ENCODE data around the gene ZNF532.

Gene ZNF532

GRCh38 chr18:58977801-58978200, 113.1 kb downstream of the ZNF532 start:
- DNase-seq (ENCODE audit: low read depth, low spot score), result no peak

DNA sequence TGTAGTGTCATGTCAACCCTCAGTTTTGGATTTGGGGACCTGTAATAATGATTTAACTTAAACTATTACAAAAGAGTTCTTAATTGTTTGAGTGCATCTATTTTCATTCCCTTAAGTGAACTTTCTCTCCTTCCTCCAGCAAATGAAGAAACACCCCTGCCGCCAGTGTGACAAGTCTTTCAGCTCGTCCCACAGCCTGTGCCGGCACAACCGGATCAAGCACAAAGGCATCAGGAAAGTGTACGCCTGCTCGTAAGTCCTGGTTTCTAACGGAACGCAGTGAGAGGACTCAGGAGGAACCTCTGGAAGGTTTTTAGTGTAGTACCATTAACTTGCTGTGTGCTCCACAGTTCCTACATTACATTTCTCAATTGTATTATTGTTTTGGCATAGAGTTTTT, 114.2 kb downstream of the ZNF532 start:
- DNase-seq (ENCODE audit: low read depth, low spot score), result no peak

DNA sequence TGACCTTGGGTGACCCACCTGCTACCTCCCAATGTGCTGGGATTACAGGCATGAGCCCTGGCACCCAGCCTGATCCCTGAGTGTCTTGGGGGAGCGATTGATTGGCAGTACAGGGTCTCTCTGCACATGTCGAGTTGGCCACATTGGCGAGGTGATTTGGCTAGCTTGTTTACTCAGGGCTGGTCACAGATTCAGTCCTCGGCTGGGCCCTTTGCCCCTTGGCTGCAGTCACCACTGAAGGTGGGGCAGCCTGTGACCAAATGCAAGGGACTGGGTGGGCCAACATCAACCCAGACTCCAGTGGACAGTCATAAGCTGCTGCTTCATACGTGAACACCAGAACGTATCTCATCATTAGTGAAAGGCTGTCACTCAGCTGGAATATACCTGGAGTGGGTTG, 114.9 kb downstream of the ZNF532 start:
- DNase-seq (ENCODE audit: low read depth, low spot score), result no peak

DNA sequence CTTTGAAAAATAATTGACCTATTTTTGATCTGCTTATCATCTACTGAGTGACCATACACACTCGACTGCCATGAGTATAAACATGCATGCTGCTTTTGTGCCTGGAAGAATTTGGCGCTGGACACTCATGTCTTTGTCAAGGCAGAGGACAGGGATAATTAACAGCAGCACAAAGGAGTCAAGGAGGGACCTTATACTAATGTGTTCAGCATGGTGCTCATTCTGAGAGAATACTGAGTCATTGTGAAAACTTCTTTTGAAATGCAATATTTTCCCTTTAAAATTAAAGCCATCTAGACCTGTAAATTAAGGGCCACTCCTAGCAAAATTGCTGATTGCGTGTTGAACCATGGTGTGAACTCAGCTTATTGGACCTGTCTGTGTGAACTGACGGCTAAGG, 116.3 kb downstream of the ZNF532 start:
- DNase-seq (ENCODE audit: low read depth, low spot score), result no peak

- no peak for DNase-seq (ENCODE audit: low read depth, low spot score)
These were observed 118.8 kb downstream of the ZNF532 start for GRCh38 chr18:58983260-58984155.

DNA sequence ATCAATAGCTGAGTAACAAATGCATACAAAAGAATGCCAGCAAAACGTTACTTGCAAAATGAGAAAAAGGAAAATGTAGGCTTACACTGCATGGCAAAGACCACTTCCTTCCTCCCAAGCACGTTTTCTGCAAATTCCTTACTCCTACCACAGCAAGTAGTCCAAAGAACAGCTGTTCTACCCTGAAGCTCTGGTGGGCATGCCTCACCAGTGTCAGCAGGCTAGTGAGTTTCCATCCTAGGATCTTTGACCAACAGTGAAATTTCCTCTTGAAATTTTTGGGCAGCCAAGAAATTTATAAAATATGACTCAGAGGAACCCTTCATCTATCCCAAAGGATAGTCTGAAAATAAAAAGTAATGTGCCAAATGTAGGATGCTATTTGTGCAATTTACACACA, 123.9 kb downstream of the ZNF532 start:
- DNase-seq (ENCODE audit: low read depth, low spot score), result no peak

- no peak for DNase-seq (ENCODE audit: low read depth, low spot score)
These were observed 124.6 kb downstream of the ZNF532 start for GRCh38 chr18:58989184-58989759.

GRCh38 chr18:58990720-58991119, 126.0 kb downstream of the ZNF532 start:
- DNase-seq (ENCODE audit: low read depth, low spot score), result no peak

GRCh38 chr18:58991167-58991798, 126.6 kb downstream of the ZNF532 start:
- DNase-seq (ENCODE audit: low read depth, low spot score), result no peak

- no peak for DNase-seq (ENCODE audit: low read depth, low spot score)
These were observed 127.9 kb downstream of the ZNF532 start for GRCh38 chr18:58992301-58993231.

- DNase-seq (ENCODE audit: low read depth, low spot score), result no peak
These were observed 128.6 kb downstream of the ZNF532 start for GRCh38 chr18:58993260-58993659.

DNA sequence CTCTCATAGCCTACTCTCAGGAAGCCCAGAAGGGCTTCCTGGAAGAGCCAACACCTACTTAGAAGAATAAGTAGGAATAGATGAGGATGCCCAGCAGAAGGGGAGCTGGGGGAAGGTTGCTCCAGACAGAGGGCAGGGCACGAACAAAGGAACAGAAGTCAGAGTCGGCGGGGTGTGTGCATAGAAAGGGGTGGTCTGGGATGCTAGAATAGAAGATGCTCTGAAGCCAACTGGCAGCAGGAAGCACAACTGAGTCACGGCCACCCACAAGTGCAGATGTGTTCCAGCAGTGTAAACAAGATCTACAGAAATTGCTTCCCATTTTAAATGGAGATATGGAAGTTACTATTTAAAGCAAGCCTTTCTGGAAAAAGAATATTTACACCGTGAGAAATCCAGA, 131.0 kb downstream of the ZNF532 start:
- no peak for DNase-seq (ENCODE audit: low read depth, low spot score)

DNA sequence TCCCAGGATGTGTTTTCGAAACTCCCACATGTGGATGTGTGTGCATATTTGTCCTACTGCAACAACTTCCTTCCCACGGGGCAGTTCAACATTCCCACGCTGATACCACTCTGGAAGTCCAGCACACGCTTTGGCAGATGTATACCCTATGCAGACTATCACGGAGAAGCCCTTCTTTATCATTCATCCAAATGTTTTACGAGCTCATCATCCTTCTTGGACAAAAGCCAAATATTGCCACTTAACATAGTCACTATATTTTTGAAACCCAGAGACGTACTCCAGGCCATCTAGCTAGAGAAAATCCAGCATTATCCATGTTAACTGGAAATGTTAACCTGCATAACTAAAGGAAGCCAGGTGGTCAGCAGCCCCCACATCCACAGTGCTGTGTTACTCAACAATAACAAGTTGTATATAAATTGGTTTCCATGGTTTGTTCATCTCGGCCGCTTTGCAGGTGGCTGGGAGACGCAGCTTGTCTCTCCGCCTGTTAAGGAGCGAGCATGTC, 131.5 kb downstream of the ZNF532 start:
- DNase-seq (ENCODE audit: low read depth, low spot score), result no peak

DNA sequence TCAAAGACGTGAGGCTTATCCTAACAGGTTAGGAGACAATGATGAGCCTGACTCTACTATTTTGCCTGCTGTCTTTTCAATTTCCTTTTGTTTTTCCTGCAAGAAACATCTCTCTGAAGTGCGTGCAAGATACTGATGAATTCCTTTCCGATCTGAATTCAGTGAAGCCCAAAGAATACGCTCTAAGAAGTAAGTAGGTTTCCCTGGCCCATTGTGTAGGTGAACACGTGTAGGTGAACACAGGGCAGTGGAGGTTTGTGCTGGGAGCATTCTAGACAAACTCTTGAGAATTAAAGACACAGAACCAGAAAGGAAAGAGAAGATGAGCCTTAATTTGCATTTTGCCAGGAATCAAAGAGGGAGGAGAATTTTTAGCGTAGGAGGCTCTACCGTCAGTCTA, 132.0 kb downstream of the ZNF532 start:
- DNase-seq (ENCODE audit: low read depth, low spot score), result no peak

- DNase-seq (ENCODE audit: low read depth, low spot score), result no peak
These were observed 133.2 kb downstream of the ZNF532 start for GRCh38 chr18:58997811-58998337.

DNA sequence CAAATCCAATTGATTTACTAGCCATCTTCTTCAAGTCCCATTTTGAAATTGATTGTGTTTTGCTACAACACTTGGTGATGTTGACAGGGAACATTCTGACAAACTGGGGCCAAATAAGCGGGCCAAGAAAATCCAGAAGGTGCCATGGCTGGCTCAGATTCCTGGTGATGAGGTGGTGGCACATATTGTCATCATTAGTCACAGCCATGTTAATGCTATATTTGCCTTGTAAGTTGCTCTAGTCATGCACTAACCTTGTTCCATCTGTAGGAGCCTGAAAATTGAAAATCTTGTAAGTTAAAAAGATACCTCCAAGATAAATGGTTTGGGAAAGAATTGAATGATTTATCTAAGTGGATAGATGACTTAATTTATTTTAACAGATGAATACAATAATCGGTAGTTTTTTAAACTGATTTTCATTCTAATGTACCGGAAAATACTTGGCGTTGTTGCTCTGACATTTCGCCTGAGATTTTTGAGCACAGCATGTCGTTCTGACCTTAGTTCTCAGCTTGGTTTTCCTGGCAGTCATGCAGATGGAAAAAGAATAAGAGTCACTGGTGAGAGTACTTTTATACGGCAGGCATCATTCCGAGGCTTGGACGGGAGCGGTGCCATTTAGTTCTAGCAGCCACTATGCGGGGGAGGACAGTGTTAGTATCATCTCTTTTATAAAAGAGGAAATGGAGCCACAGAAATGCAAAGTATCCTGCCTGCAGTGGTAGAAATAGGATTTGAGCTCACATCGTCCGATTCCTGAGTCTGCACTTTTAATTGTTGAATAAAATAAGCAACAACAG, 133.9 kb downstream of the ZNF532 start:
- DNase-seq (ENCODE audit: low read depth, low spot score), result no peak

GRCh38 chr18:59001166-59001565, 136.5 kb downstream of the ZNF532 start:
- DNase-seq (ENCODE audit: low read depth, low spot score), result no peak

DNA sequence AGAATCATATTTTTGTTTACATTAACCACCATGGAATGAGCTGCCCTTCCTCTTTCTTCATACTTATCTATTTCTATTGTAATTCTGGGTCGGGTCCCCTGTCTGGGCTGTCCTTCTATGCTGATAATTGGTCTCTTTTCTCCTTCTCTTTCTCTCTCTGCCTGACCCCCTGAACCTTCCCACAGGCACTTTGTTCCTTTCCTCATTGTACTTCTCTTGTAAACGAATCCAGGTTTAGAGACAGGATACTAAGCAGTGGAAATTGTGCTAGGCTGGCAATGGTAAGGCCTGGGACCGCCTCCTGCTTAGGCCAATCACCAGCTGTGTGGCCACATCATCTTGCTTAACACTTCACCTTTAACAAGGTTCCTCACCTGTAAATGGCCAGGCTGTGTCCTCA, 137.0 kb downstream of the ZNF532 start:
- no peak for DNase-seq (ENCODE audit: low read depth, low spot score)

GRCh38 chr18:59002974-59003594, 138.4 kb downstream of the ZNF532 start:
- no peak for DNase-seq (ENCODE audit: low read depth, low spot score)

- no peak for DNase-seq (ENCODE audit: low read depth, low spot score)
These were observed 140.6 kb downstream of the ZNF532 start for GRCh38 chr18:59005262-59005661.
